Eye (tissue), 1 donor: ENCODE results near the gene KLHL13.
"Not testable (repeated sequence)": the region's sequence is repeated elsewhere in the genome, so short reads cannot be mapped to it uniquely, and the experiment has no call there.

Experiments
- DNase-seq: peaks from one replicate; pipeline ENCODE4 v3.0.0-alpha.2; 2015

KLHL13 gene

DNA sequence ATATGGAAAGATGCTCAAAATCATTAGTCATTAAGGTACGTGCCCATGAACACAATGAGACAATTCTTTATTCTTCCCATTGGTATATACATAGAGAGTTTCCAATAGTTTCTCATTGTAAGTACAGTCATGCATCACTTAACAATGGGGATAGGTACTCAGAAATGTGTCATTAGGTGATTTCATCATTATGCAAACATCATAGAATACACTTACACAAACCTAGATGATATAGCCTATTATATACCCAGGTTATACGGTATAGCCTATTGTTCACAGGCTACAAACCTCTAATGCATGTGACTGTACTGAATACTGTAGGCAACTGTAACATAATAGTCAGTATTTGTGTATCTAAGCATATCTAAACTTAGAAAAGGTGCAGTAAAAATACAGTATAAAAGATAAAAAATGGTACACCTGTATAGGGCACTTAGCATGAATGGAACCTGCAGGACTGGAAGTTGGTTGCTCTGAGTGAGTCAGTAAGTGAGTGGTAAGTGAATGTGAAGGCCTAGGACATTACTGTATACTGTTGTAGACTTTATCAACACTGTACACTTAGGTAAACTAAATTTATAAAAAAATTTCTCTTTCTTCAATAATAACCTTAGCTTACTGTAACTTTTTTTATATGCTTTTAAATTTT is 49.6 kb downstream of the KLHL13 start:
- DNase-seq = no peak

DNA sequence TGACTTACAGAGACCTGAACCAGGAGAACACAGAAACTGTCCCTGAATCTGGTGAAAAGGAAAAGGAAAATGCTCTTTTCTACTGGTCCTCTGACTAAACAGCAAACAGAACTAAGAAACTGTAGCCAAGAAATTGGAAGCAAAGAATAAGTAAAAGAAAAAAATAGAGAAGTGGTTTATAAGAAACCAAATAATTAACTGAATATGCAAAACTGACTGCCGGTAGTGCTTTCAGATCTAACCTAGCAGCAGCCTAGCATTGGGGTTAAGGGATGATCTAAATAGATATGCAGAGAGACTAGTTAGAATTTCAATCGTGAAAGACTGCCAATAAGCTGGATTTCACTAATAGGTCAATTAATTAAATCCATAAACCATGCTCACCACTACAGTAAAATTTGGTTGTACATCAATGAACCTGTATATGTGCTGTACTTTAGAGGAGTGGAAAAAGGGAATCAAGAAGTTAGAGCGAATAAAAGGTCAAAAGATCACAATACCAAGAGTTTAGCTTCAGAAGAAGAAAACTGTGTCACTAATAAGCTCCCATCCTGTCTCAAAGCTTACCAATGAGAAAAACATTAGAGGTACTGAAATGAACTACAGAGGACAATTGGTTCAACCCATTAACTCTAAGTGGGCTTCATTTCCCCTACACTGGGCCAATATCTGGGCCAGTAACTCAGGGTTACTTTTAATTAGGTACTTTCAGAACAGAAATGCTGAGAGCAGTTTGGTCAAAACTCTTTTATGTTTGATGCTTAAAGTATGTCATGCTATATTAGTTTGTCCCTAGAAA is 53.6 kb downstream of the KLHL13 start:
- DNase-seq = no peak

DNA sequence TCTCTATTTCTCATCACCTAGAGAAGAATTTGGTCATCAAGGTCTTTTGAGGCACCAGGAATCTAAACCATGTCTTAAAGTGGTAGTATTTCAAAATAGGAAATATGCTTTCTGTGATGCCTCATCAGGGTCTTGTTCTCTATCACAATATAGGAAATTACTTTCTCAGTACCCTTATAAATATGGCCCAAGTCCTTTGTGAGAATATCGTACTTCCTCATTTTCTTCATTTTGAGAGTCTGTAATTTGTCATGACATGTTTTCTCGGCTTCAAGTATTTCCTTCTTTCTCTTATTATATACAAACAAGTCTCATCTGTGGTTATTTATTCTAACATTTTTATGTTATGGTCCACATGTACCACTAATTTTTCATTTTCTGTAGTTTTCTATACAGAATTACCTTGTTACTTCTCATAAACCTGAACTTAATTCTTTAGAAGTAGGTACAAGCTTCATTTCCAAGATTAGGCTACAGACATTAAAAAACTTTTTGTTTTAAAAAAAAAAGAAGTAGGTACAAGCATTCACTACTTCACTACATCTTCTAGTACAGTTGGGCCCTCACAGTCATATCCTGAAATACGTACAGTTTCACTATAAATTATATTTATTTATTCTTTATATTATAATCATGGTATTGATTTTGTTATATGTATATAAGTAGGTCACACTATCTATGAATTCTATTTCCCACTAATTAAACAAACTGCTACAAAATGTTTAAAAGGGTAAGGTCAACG is 54.4 kb downstream of the KLHL13 start:
- DNase-seq = no peak

DNA sequence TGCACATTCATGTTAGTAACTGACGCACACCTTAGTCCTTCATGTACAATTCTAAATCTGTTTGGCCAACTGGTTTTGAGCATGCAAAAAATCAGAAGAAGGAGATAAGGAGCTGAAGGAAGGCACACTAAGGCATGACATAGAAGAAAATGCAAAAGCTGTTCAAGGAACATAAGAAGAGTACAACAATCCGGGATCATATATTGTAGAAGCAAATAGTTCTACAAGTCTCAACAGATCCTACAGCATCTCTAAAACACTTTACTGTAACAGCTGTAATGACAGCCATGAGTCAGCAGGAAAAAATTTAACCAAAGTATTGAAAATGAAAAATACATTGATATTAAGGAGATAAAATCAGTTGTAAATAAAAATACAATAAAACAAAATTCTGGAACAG is 57.7 kb downstream of the KLHL13 start:
- no peak for DNase-seq

DNA sequence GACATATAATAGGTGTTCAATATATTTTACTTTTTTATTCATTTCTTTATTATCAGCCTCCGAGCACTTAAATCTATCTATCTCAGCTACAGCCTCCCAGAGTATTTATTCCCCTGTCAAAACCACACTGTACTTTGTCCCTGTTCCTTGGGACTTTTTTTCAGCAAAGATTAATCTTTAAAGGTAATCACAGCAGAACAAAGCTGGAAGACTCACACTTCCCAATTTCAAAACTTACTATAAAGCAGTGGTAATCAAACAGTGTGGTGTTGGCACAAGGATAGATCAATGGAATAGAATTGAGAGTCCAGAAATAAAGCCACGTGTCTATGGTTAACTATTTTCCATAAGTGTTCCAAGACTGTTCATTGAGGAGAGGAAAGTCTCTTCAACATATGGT is 59.7 kb downstream of the KLHL13 start:
- DNase-seq = no peak

DNA sequence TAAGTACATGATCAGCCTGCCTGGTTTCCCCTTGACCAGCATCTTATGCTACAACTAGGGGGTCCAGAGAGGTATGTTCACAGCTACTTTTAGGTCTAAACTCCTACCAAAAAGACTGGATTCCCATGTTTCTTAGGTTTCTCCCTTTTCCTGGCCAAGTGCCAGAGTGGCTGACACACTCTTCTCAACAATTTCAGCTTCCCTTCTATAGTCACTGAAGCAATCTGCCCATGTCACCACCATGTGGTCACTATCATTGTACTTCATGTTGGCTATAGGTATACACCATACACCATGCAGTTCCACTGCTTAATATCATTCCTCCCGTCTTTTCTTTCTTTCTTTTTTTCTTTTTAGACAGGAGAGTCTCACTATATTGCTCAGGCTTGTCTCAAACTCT is 66.9 kb downstream of the KLHL13 start:
- no peak for DNase-seq

DNA sequence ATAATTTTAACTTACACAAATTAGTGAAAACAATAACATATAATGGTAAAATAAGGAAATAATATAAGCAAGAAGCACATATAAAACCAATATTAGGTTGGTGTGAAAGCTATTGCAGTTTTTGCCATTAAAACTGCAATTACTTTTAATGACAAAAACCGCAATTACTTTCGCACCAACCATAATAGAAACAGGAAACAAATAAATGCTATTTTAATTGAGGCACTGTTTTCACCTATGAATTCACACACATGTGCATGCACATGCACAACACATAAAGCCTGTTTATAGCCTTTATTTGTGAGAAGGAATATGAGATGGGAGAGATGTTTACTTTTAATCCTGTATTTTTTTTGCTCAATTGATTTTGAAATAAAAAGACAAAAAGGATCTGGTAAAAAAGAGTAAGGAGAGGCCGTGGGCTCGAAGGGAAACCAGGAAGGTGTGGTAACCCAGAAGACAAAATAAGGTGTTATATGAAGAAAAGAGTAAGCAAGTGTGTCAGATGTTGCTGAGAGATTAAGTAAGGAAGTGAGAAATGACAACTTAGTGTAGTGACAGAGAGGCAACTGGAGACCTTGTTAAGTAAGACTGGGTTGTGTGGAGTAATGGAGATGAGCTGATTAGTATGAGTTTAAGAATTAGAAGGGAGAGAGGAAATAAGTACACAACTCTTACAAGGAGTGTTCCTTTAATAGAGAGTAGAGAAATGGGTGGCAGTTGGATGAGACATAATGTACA is 69.0 kb downstream of the KLHL13 start:
- no peak for DNase-seq

DNA sequence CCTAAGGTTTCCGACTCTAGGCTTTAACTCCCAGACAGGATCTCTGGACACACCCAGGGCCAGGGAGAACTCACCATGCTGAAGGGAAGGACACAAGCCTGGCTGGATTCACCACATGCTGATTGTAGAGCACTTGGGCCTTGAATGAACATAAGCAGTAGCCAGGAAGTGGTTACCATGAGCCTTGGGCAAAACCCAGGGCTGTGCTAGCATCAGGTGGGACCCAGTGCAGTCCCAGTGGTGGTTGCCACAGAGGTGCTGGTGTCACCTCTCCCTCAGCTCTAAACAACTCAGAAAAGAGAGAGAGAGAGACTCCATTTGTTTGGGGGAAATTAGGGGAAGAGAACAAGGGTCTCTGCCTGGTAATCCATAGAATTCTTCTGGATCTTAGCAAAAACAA is 77.0 kb downstream of the KLHL13 start:
- DNase-seq = no peak

DNA sequence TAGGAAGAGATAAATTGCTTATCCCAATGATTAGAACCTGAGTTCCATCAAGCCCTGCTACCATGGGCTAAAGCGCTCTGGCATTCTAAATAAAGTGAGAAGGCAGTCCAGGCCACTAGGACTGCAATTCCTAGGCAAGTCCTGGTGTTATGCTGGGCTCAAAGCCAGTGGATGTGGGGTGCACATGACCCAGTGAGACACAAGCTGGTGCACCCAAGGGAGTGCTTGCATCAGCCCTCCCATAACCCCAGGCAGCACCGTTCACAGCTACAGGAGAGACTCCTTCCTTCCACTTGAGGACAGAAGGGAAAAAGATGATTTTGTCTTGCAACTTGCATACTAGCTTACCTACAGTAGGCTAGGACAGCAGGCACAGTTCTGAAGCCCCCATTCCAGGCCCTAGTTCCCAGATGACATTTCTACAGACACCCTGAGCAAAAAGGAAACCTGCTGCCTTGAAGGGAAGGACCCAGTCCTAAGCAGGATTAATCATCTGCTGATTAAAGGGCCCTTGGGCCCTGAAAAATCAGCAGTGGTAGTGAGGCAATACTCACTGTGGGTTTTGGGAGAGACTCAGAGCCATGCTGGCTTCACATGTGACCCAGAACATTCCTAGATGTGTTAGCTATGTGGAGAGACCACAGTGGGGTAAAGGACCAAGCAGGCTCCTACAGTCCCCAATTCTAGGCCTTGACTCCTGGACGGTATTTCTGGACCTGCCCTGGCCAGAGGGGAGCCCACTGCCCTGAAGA is 77.8 kb downstream of the KLHL13 start:
- DNase-seq = no peak

DNA sequence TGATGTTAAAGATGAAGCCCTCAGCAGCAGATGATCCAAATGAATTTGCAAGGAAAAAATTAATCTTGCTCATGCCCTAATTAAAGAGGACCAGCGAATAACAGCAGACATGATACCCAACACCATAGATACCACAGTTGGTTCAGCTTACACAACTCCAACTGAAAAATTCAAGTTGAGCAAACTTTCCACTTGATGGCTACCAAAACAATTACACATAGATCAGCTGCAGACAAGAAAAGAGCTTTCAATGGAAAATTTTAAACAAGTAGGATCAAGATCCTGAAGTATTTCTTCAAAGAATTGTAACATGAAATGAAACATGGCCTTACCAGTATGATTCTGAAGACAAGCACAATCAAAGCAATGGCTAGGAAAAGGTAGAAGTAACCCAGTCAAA is 90.0 kb downstream of the KLHL13 start:
- DNase-seq = no peak

DNA sequence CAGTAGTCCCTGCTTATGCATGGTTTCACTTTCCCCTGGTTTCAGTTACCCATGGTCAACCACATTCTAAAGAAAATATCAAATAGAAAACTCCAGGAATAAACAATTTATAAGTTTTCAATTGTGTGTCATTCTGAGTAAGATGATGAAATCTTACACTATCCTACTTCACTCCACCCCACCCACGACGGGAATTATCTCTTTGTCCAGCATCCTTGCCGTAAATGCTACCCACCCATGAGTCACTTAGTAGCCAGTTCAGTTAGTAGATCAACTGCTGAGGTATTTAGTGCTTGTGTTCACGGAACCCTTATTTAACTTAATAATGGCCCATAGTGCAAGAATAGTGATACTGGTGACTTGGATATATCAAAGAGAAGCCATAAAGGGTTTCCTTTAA is 91.4 kb downstream of the KLHL13 start:
- no peak for DNase-seq

DNA sequence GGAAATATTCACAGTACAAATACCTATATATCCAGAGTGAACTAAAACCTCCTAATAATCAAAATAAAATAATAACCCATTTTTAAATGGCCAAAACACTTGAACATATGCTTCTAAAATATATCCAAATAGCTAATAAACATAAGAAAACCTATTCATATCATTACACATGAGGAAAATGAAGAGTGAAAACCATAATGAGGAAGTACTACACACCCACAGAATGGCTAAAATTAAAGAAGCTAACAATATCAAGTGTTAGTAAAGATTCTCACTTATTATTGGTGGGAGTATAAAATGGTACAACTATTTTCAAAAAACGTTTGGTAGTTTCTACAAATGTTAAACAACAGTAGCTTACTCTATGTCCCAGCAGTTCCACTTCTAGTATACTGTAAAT is 92.1 kb downstream of the KLHL13 start:
- DNase-seq = no peak

DNA sequence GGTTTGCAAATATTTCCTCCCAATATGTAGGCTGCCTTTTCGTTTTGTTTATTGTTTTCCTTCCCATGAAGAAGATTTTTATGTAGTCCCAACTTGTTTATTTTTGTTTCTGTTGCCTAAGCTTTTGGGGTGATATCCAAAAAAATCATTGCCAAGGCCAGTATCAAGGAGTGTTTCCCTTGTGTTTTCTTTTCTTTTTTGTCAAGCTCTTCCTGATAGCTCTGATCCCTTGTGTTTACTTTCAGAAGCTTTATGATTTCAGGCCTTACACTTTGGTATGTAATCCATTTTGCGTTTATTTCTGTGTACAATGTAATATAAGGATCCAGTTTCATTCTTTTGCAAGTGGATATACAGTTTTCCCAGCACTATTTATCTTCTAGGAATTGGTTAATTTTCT is 93.9 kb downstream of the KLHL13 start:
- no peak for DNase-seq

DNA sequence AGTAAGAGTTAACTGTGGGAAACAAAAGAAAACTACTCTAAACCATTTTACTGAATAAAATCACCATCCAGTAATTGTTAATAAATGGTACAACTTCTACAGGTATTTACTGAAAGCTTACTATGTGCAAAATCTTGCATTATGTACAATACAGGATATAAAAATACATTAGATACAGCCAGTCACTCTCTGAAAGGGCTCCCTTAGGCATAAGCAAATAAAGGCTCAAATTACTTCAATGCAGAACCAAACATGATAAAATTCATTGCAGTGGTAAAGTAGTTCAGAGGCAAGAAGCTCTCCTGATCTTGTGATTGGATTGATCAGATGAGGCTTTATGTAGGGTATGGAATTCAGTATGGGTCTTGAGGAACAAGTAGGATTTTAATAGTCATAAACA is 100.2 kb downstream of the KLHL13 start:
- no peak for DNase-seq

DNA sequence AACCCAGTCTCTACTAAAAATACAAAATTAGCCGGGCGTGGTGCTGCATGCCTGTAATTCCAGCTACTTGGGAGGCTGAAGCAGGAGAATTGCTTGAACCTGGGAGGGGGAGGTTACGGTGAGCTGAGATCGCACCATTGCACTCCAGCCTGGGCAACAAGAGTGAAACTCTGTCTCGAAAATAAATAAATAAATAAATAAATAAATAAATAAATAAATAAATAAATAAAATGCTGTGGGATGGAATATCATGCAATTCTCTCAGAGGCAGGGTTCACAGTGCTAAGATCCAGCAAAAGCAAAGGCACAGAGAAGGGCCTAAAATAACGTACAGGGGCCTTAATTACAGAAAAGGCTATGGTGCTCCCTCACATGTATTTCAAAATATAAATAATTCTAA is 114.2 kb downstream of the KLHL13 start:
- DNase-seq = not testable (repeated sequence)

DNA sequence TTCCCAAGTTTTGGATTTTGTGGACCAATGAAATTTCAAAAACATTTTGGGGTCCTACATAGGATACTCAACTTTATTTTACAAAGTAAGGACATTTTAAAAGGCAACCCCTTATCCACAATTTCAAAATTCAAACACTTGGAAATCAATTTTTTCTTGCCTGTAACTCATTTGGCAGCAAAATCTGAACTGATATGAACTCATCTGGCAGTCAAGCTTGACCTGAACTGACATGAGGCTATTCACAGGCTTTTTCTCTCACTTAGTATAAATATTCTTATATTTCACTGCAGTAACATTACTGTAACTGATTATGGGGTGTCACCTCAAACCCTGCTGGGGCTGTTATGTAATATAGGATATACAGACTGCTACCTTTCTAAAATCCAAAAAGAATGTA is 116.1 kb downstream of the KLHL13 start:
- DNase-seq = no peak

DNA sequence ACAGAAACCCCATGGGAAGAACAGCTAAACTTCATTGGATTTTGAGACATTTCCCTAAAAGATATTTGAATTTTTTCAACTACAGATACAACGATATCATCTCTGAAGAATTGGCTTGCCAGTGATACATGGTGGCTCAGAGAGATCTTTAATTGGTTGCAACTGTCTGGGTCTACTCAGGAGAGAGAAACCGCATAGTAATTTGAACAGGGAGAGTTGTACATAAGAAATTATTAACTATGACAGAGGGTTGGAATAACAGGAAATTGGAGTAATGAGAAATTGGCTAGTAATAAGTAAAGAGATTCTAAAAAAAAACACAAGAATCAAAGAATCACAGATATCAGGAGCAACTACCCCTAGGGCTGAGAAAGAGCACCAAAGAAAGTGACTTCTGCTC is 118.4 kb downstream of the KLHL13 start:
- no peak for DNase-seq

DNA sequence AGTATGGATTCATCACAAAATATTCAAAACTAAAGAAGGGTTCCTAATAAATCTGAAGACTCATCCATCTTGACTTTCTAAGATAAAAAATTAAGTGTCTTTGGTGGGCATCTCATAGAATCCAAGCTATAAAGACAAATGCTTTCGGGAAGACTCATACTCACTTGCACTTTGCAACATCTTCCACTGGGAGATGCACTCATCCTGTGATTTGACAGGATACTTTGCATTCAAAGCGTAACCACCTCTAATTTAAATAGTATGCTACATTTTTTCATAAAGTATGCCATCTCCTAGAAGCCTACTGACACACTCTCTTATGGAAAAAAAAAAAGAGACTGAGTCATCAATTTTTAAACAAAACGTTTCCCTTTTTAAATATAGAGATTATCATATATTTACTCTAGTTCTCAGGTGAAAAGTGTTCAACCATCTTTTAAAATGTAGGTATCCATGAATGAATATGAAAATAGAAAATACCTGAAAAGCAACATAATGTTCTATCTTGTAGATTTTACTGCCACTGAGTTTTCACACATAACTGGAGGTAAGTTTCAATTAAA is 119.6 kb downstream of the KLHL13 start:
- DNase-seq = no peak

DNA sequence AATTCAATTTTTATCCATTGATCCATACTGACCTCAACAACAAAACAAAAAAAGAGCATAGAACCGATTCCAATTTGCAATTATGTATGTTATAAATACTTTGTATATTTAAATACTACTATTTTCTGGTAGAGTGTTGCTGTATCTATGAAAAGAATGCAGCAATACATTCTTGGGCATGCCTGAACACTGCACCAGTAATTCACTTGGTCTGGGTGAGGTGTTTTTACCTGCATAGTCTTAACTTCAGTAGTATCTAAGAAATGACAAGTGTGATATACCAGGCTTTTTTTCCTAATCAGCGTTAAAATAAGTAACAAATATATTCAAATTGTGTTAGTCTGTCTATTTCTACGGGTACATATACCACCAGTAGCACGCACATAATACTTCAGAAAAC is 120.2 kb downstream of the KLHL13 start:
- no peak for DNase-seq

DNA sequence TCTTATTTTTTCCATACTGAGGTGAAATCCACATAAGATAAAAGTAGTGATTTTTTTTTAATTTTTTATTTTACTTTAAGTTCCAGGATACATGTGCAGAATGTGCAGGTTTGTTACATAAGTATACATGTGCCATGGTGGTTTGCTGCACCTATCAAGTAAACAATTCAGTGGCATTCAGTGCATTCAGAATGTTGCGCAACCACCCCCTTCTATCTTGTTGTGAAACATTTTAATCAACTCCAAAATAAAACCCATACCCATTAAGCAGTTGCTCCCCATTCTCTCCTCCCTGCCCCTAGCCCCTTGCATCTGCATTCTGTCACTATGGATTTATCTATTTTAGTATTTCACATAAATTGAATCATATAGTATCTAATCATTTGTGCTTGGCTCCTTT is 121.2 kb downstream of the KLHL13 start:
- no peak for DNase-seq

DNA sequence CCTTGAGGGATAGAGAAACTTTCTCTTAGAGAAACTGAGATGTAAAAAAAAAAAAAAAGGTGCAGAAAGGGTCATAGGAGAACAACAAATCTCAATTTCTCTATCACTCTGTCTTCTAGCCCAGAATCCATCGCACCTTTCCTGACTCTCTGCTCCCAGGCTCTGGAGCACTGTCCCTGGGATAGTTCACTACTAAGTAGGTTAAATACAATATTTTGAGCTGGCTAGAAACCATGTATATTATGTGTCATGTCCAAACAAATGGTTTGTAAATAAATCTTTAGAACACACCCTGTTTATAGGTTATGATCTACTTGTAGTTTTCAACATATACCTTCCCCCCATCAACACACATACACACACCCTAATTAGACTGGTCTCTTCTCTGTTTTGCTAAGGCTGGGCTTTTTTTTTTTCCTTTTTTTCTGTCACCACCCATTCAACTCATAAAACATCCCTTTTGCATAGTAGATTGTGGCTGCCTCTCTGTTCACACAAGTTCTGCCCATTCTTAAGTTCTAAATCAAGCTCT is 124.4 kb downstream of the KLHL13 start:
- no peak for DNase-seq

DNA sequence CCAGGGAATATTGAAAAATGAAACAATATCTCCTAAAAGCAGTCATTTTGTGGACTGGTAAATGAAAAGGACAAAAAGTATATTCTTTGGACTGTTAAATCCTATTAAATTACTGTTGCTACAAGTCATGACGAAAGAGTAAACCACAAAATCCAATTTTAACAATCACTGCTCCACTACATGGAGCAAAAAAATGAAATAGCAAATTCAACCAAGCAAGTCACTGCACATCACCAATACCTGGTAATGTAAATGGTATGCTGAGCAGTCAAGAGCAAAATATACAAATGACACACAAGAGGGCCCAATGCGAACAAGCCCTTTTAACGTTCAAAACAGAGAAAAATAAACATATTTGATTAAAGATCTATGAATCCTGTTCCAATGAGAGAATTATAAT is 126.2 kb downstream of the KLHL13 start:
- DNase-seq = no peak
